ENCODE data around the gene GNG13. TPM values are rescaled to one million over a fixed set of nuclear protein-coding genes. Genes with fewer than 3 reads are reported as not detected.

Gene GNG13
- total RNA-seq, 1 donor from 2014 or later = not detected

DNA sequence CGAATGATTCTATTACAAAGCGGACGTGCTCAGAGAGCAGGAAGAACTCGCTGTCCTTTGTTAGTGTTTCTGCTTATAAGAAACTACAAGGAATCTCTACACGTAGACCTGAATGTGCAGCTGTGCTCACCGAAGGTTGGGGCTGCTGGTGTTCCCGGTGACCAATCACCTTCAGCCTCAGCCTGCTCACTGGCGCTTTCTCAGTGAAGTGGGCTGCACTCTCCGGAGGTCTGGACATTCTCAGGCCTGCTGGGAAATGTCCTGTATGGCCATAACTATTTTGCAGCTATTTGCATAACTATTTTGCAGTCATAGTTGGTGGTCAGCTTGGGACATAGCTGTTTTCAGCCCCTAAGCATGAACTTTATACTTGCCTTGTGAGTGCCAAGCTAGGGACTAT is 50.0 kb downstream of the GNG13 start:
- DNase-seq = no peak
- Mint-ChIP-seq H3K27ac (ENCODE audit: unreplicated experiment) (no peak overlapping the region), H3K4me3 (ENCODE audit: unreplicated experiment) (no peak overlapping the region), H3K9me3 (ENCODE audit: unreplicated experiment) (peaks cover 5% of the 10 kb centered on the region), H3K36me3 (ENCODE audit: unreplicated experiment) (no peaks in the 10 kb centered on the region), H3K4me1 (ENCODE audit: low read depth, unreplicated experiment) (peaks cover 13% of the 10 kb centered on the region), H3K27me3 (ENCODE audit: unreplicated experiment) (peaks cover 3% of the 10 kb centered on the region)
- no peak for TF ChIP-seq CTCF (IDR thresholded peaks at IDR 0.05; ENCODE audit: partially characterized antibody, unreplicated experiment)

DNA sequence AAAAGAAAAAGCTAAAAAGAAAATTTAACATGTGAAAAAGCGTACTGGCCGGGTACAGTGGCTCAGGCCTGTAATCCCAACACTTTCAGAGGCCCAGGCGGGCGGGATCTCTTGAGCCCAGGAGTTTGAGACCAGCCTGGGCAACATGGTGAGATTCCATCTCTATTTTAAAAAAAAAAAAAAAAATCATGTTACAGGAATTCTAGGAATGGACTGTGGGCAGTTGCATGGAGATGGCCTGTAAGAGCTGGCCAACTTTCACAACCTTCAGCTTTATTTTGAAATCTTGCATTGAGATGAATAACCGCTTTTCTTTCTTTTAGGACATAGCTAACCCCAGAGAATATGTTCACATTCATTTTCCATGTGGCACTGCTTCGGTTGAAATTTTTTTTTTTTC is 51.5 kb downstream of the GNG13 start:
- no peak for TF ChIP-seq CTCF (IDR thresholded peaks at IDR 0.05; ENCODE audit: partially characterized antibody, unreplicated experiment)
- Mint-ChIP-seq H3K27ac (ENCODE audit: unreplicated experiment) (no peak overlapping the region), H3K36me3 (ENCODE audit: unreplicated experiment) (no peaks in the 10 kb centered on the region), H3K4me1 (ENCODE audit: low read depth, unreplicated experiment) (peaks cover 13% of the 10 kb centered on the region), H3K9me3 (ENCODE audit: unreplicated experiment) (peaks cover 5% of the 10 kb centered on the region), H3K4me3 (ENCODE audit: unreplicated experiment) (no peak overlapping the region), H3K27me3 (ENCODE audit: unreplicated experiment) (peaks cover 3% of the 10 kb centered on the region)
- no peak for DNase-seq

Small RNAs within 50 kb of the gene (microRNA-seq; reads per million reads assigned to microRNA genes)
- not detected for gene MIR662 (ENCODE audit: unreplicated experiment)

Other genes starting within 250 kb of the GNG13 start
- gene PRR35, start 240.3 kb downstream of the GNG13 start, total RNA-seq (ENCODE audit: unreplicated experiment) = not detected
- gene NHLRC4, start 233.7 kb downstream of the GNG13 start, total RNA-seq (ENCODE audit: unreplicated experiment) = 3.4 TPM
- gene PIGQ, start 230.8 kb downstream of the GNG13 start, total RNA-seq (ENCODE audit: unreplicated experiment) = 85.0 TPM
- 48.3 TPM for gene RAB40C, start 210.7 kb downstream of the GNG13 start, total RNA-seq (ENCODE audit: unreplicated experiment)
- gene WFIKKN1, start 169.7 kb downstream of the GNG13 start, total RNA-seq (ENCODE audit: unreplicated experiment) = 61.9 TPM
- gene METTL26, start 164.4 kb downstream of the GNG13 start, total RNA-seq (ENCODE audit: unreplicated experiment) = 63.6 TPM
- 16.6 TPM for gene MCRIP2, start 158.9 kb downstream of the GNG13 start, total RNA-seq (ENCODE audit: unreplicated experiment)
- gene WDR90, start 151.4 kb downstream of the GNG13 start, total RNA-seq (ENCODE audit: unreplicated experiment) = 24.6 TPM
- gene RHOT2, start 132.6 kb downstream of the GNG13 start, total RNA-seq (ENCODE audit: unreplicated experiment) = 208 TPM
- 8.2 TPM for gene RHBDL1, start 125.1 kb downstream of the GNG13 start, total RNA-seq (ENCODE audit: unreplicated experiment)
- 78.3 TPM for gene STUB1, start 120.3 kb downstream of the GNG13 start, total RNA-seq (ENCODE audit: unreplicated experiment)
- gene JMJD8, start 116.4 kb downstream of the GNG13 start, total RNA-seq (ENCODE audit: unreplicated experiment) = 26.1 TPM
- 19.9 TPM for gene WDR24, start 110.3 kb downstream of the GNG13 start, total RNA-seq (ENCODE audit: unreplicated experiment)
- gene FBXL16, start 94.9 kb downstream of the GNG13 start, total RNA-seq (ENCODE audit: unreplicated experiment) = 85.1 TPM
- 134 TPM for gene METRN, start 85.6 kb downstream of the GNG13 start, total RNA-seq (ENCODE audit: unreplicated experiment)
- gene ANTKMT, start 79.6 kb downstream of the GNG13 start, total RNA-seq (ENCODE audit: unreplicated experiment) = 61.1 TPM
- gene CCDC78, start 74.3 kb downstream of the GNG13 start, total RNA-seq (ENCODE audit: unreplicated experiment) = 18.9 TPM
- 31.7 TPM for gene HAGHL, start 73.6 kb downstream of the GNG13 start, total RNA-seq (ENCODE audit: unreplicated experiment)
- gene CIAO3, start 59.7 kb downstream of the GNG13 start, total RNA-seq (ENCODE audit: unreplicated experiment) = 49.5 TPM
- gene MSLN, start 40.0 kb downstream of the GNG13 start, total RNA-seq (ENCODE audit: unreplicated experiment) = not detected
- gene RPUSD1, start 12.4 kb downstream of the GNG13 start, total RNA-seq (ENCODE audit: unreplicated experiment) = 28.5 TPM
- 49.2 TPM for gene CHTF18, start 12.1 kb downstream of the GNG13 start, total RNA-seq (ENCODE audit: unreplicated experiment)
- gene LMF1, start 170.2 kb upstream of the GNG13 start, total RNA-seq (ENCODE audit: unreplicated experiment) = 17.4 TPM
- 7.0 TPM for gene SOX8, start 181.0 kb upstream of the GNG13 start, total RNA-seq (ENCODE audit: unreplicated experiment)

Data from glutamatergic neuron (in vitro differentiated cells).